Nephron progenitor cell (in vitro differentiated cells): ENCODE data around the gene SWSAP1.

ENCODE experiments used
- DNase-seq: peaks from one replicate; pipeline ENCODE4 v3.0.0; 2021
- H3K27ac Mint-ChIP-seq: 2 replicates; pipeline ENCODE4 v1.8.0; 2021; ENCODE audit warnings: mild to moderate bottlenecking, moderate library complexity, mixed read lengths
- H3K27me3 Mint-ChIP-seq: 2 replicates; pipeline ENCODE4 v1.8.0; 2021; ENCODE audit warnings: mild to moderate bottlenecking, low read depth, mixed read lengths; ENCODE audit not compliant: poor library complexity
- H3K36me3 Mint-ChIP-seq: 2 replicates; pipeline ENCODE4 v1.8.0; 2021; ENCODE audit warnings: low read depth, mixed read lengths
- H3K4me1 Mint-ChIP-seq: 2 replicates; pipeline ENCODE4 v1.8.0; 2021; ENCODE audit warnings: mixed read lengths
- H3K4me3 Mint-ChIP-seq: 2 replicates; pipeline ENCODE4 v1.8.0; 2021; ENCODE audit warnings: mild to moderate bottlenecking, moderate library complexity, mixed read lengths
- H3K9me3 Mint-ChIP-seq: 2 replicates; pipeline ENCODE4 v1.8.0; 2021; ENCODE audit warnings: mild to moderate bottlenecking, moderate library complexity, mixed read lengths
- CTCF ChIP-seq: fragments of 200-600 bp; sonication (generic); IDR thresholded peaks from 2 replicates; pipeline ENCODE4 v1.5.0; 2021; ENCODE audit warnings: antibody characterized with exemption

The SWSAP1 gene

DNA sequence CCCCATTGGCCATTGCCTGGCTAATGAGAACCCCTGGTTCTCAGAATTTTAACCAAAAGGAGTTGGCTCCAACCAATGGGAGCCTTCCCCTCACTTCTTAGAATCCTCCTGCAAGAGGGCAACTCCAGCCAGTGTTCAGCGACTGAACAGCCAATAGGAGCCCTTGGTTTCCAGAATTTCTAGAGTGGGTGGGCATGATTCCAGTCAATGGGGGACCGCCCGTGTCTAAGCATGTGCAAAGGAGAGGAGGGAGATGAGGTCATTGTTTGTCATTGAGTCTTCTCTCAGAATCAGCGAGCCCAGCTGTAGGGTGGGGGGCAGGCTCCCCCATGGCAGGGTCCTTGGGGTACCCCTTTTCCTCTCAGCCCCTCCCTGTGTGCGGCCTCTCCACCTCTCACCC lies 9.5 kb upstream of the SWSAP1 start:
- Mint-ChIP-seq H3K4me3 (no peak overlapping the region), H3K27me3 (peaks cover 22% of the 10 kb centered on the region), H3K9me3 (no peaks in the 10 kb centered on the region), H3K27ac (no peak overlapping the region), H3K4me1 (peaks cover 16% of the 10 kb centered on the region), H3K36me3 (no peaks in the 10 kb centered on the region)
- no peak for DNase-seq
- TF ChIP-seq CTCF: no peak

DNA sequence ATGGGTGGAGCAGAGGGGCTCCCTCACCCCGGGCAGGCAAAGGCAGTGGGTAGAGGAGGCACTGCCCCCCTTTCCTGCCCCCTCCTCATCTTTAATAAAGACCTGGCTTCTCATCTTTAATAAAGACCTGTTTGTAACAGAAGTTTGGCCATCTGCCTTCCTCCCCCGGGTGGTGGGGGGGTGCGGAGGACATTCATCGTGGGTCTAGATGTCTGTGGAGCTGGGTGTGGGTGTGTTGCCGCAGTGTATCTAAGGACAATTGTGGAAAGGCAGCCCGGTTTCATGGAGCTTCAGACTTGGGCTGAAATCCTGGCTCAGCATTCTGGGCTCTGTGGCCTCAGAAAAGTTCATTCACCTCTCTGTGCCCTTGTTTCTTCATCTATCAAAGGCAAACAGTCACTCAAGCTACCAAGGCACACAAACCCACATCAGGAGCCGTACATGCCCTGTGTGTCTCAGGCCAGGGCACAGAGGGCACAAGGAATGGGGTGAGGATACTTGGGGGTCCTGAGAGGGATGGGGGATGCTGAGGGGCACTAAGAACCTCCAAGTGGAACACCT lies 8.8 kb upstream of the SWSAP1 start:
- Mint-ChIP-seq H3K4me3 (no peak overlapping the region), H3K4me1 (peaks cover 13% of the 10 kb centered on the region), H3K27me3 (peaks cover 16% of the 10 kb centered on the region), H3K9me3 (no peaks in the 10 kb centered on the region), H3K36me3 (no peaks in the 10 kb centered on the region), H3K27ac (no peak overlapping the region)
- TF ChIP-seq CTCF: no peak
- no peak for DNase-seq

DNA sequence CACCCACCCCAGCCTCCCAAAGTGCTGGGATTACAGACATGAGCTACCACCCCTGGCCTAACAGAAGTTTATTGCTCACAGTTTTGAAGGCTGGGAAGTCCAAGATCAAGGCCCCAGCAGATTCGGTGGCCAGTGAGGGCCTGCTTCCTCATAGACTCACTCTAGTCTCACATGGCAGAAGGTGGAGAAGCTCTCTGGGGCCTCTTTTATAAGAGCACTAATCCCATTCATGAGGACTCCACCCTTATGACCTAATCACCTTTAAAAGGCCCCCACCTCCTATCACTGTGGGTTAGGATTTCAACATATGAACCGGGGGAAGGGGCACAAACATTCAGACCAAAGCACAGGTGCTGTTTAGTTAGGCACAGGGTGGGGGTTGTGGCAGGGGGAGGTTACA lies 6.9 kb upstream of the SWSAP1 start:
- H3K9me3 Mint-ChIP-seq: no peaks in the 10 kb centered on the region
- H3K27ac Mint-ChIP-seq: no peak overlapping the region
- DNase-seq: no peak
- peaks cover 5% of the 10 kb centered on the region for H3K27me3 Mint-ChIP-seq
- TF ChIP-seq CTCF: no peak
- H3K4me3 Mint-ChIP-seq: no peak overlapping the region
- no peaks in the 10 kb centered on the region for H3K36me3 Mint-ChIP-seq
- H3K4me1 Mint-ChIP-seq: no peaks in the 10 kb centered on the region

- Mint-ChIP-seq H3K36me3 (no peaks in the 10 kb centered on the region), H3K4me1 (no peaks in the 10 kb centered on the region), H3K4me3 (no peak overlapping the region), H3K9me3 (no peaks in the 10 kb centered on the region), H3K27me3 (peaks cover 4% of the 10 kb centered on the region), H3K27ac (no peak overlapping the region)
- TF ChIP-seq CTCF: no peak
- DNase-seq: no peak
These were observed 3.7 kb upstream of the SWSAP1 start for GRCh38 chr19:11370744-11371143.

DNA sequence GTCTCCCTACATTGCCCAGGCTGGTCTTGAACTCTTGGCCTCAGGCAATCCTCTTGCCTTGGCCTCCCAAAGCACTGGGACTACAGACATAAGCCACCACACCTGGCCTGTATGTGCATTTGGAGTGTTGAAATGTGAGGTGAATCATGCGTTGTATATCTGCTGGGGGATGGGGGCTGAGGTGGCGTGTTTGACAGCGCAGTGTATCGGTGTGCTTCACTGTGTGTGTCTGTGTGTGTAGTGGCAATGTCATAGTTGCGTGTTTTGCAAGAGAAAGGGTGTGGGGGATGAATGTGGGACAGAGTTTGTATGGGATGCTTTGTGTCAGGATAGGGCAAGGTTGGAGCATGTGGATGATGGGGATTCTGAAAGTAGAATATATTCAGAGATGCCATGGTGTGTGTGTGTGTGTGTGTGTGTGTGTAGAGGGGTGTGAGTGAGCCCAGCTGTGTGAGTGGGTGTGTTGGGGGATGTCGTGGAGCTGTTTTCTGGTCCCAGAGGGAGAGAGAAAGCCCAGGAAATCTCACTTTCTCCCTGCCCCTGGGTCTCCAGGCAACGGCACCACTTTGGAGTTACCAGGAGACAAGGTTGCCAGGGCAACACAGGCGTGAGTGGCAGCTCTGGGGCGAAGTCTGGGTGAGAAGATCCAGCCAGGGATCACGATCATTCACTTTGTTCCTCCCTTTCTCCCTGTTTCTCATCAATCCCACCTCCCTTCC lies 1.1 kb upstream of the SWSAP1 start:
- H3K27ac Mint-ChIP-seq: no peak overlapping the region
- DNase-seq: peak; percentile 64
- H3K27me3 Mint-ChIP-seq: peaks cover 4% of the 10 kb centered on the region
- no peak for TF ChIP-seq CTCF
- H3K36me3 Mint-ChIP-seq: peaks cover 5% of the 10 kb centered on the region
- no peak overlapping the region for H3K4me3 Mint-ChIP-seq
- peaks cover 9% of the 10 kb centered on the region for H3K4me1 Mint-ChIP-seq
- no peaks in the 10 kb centered on the region for H3K9me3 Mint-ChIP-seq

DNA sequence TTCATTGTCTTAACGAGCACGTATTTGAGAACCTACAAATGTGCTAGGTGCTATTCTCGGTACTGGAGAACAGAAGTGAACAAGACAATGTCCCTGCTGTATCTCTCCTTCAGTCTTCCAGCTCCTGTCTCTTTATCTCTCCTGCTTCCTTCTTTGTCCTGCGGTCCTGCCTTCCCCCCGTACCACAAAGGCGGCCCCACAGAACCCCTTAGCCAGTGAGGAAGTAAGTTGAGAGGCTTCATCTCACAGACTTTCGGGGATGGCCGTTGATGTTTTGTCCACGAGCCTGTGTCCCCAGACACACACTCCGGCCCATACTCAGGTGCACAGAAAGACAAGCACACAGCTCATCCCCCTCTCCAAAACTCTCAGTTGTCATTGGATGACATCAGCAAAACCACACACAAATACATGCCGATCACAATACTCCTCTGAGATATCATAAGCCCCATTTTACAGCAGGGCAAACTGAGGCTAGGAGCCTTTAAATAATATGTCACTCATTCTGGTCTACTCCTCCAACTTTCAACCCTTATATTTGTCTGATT lies 507 bp upstream of the SWSAP1 start:
- Mint-ChIP-seq H3K27ac (no peak overlapping the region), H3K4me3 (no peak overlapping the region), H3K36me3 (peaks cover 5% of the 10 kb centered on the region), H3K27me3 (peaks cover 4% of the 10 kb centered on the region), H3K9me3 (no peaks in the 10 kb centered on the region), H3K4me1 (peaks cover 13% of the 10 kb centered on the region)
- DNase-seq: no peak
- no peak for TF ChIP-seq CTCF
